Astrocyte of the cerebellum (primary cell): ENCODE results near the gene UNC79.

ENCODE experiments used
- DNase-seq: peaks from one replicate; pipeline ENCODE4 v3.0.0-alpha.2; 2011; ENCODE audit warnings: low read depth
- H3K4me3 ChIP-seq: 2 replicates; pipeline ENCODE4 v1.5.1; 2011; ENCODE audit warnings: mild to moderate bottlenecking, low read depth, low read length, moderate library complexity
- in situ Hi-C: cut with HindIII; loops from 2 replicates; pipeline ENCODE4 v1.10.0; 2017; ENCODE audit warnings: low sequenced_read_pairs
- TF ChIP-seq, protein P1 (sequence below): IDR thresholded peaks from 2 replicates; pipeline ENCODE4 v1.5.1; 2012; ENCODE audit warnings: low read length, low read depth, moderate library complexity, mild to moderate bottlenecking; ENCODE audit errors: missing control alignments

UNC79 gene

DNA sequence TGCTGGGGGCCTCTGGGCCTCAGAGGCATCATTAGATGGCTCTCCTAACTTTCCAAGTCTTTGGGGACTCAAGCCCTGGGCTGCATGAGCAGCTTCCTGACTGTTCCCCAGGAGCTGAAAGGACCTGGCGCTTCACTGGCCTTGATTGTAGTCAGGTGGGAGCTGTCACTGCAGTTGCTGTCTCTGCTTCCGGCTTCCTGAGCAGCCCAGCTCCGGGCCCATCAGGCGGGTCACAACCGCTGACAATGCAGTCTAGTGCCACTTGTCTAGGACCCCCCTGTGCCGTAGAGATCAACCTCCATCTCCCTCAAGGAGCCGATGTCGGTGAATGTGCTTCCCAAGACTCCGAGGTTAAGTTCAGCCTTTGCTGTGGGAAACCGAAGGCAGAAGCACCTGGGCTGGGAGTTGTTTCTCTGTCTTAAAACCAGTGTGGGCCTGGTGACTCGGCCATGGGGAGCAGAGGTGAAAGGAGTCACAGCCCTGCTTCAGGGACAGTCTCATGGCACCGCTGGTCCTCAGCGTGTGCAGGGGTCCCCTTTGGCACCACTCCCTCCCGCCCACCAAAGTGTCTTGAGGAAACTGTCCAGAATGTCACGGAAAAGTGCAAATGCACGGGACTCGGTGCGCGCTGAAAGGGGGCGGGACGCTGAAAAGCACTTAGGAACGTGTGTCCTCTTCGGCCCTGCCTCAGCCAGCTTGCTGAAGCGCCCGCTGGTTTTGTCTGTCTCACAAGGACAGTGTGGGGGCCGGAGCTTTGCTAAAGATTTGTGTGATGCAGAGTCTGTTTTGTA lies 312.7 kb downstream of the UNC79 start:
- in situ Hi-C loops: no loop called here
- TF ChIP-seq, protein P1, sequence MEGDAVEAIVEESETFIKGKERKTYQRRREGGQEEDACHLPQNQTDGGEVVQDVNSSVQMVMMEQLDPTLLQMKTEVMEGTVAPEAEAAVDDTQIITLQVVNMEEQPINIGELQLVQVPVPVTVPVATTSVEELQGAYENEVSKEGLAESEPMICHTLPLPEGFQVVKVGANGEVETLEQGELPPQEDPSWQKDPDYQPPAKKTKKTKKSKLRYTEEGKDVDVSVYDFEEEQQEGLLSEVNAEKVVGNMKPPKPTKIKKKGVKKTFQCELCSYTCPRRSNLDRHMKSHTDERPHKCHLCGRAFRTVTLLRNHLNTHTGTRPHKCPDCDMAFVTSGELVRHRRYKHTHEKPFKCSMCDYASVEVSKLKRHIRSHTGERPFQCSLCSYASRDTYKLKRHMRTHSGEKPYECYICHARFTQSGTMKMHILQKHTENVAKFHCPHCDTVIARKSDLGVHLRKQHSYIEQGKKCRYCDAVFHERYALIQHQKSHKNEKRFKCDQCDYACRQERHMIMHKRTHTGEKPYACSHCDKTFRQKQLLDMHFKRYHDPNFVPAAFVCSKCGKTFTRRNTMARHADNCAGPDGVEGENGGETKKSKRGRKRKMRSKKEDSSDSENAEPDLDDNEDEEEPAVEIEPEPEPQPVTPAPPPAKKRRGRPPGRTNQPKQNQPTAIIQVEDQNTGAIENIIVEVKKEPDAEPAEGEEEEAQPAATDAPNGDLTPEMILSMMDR: no peak
- H3K4me3 ChIP-seq: no peak overlapping the region
- no peak for DNase-seq

DNA sequence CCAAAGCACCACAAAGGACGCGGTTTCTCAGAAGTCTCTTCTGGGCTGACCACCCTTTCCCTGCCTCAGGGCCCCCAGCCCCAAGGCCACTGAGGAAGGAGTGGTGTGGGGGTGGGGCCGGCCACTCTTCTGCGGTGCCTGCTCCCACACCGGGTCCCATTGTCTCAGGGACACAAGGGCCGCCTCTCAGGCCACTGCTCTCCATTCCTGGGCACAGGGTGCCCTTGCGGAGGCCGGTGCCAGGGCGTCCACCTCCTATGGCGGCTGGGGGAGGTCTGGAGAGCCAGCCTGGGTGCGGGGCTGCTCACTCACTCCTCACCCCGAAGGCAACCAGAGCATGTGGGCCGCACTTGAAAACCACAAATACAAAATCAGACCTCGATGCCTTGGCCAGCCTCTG lies 313.4 kb downstream of the UNC79 start:
- no peak for DNase-seq
- TF ChIP-seq, protein P1: no peak
- in situ Hi-C loops: no loop called here
- no peak overlapping the region for H3K4me3 ChIP-seq

DNA sequence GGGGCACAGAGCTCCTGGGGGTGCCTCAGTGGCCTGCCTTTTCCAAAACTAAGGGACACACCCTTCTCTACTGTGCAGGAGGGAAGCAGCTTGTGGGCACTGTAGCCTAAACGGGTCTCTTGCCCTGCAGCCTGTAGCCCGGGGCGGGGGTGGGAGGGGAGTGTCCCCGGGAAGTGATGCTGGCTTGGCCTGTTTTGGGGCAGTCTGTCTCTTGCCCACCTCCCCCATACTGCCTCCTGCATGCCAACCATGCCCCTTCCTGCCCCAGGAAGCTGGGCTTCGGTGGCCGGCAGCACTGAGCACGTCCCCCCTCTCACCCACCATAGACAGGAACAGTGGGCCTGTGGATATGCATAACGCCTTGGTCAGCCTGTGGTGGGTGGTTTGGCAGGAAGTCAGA lies 314.1 kb downstream of the UNC79 start:
- DNase-seq: no peak
- in situ Hi-C loops: no loop called here
- TF ChIP-seq, protein P1: no peak
- no peak overlapping the region for H3K4me3 ChIP-seq

DNA sequence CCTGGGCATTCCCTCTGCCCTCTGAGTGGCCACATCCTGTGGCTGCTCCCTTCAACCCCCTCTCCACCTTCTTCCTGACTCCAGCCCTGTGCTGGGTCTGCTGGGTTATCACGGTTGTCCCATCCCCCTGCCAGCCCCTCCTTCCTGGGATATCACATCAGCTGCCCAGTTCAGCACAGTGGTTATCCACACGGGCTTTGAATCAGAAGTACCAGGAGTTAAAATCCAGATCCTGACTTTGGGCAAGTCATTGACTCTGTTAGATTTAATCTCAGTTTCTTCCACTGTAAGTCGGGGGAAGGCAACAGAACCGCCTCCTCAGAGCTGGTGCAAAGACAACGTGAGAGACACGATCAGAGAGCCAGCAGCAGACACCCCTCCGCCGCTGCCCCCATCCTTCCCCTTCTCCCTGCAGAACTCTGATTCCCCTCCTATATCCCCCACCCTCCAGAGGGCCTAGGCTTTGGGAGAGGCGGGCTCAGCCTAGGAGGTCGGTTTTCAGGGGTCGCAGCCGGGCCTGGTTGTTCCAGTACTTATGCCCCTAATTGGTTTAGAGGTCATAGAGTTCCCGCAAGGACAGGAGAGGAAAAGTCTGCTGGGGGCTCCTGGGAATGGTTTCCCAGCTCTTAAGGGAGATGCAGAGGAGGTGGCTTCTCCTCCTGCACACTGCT lies 315.0 kb downstream of the UNC79 start:
- no peak overlapping the region for H3K4me3 ChIP-seq
- TF ChIP-seq, protein P1: no peak
- in situ Hi-C loops: no loop called here
- no peak for DNase-seq

DNA sequence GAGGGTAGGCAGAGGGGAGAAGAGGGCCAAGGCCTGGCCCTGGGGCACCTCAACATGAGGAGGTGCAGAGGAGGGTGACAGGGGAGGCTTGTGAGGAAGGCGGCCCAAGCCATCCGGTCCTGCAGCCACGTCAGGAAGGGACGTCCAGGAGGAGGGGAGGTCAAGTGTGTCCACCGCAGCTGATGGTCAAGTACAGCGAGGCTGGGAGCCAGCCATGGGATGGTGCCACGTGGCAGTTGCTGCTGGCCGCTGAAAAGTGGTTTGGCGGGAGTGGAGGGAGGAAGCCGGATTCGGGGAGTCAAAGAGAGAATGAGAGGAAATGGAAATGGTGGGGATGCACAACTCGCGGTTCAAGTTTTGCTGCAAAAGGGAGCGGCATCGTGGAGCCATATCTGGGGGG lies 316.4 kb downstream of the UNC79 start:
- no peak for DNase-seq
- in situ Hi-C loops: no loop called here
- no peak overlapping the region for H3K4me3 ChIP-seq
- TF ChIP-seq, protein P1: no peak

DNA sequence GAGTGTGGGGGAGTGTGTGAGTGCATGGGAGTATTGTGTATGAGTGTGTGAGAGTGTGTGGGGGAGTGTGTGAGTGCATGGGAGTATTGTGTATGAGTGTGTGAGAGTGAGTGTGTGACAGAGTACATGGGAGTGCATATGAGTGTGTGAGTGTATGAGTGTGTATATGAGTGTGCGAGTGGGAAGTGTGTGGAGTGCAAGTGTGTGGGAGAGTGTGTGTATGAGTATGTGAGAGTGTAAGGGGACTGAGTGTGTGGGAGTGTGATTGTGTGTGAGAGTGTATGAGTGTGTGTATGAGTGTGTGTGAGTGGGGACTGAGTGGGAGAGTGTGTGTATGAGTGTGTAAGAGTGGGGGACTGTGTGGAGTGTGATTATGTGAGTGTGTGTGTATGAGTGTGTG lies 316.8 kb downstream of the UNC79 start:
- no peak overlapping the region for H3K4me3 ChIP-seq
- TF ChIP-seq, protein P1: no peak
- in situ Hi-C loops: no loop called here
- DNase-seq: no peak
